Neural cell (in vitro differentiated cells): Measurements from ENCODE around the gene SPATS2L. TPM values are rescaled to one million over a fixed set of nuclear protein-coding genes. Genes with fewer than 3 reads are reported as not detected.

ENCODE experiments used
- H2AFZ ChIP-seq: fragments of 200-600, 300-800 bp; sonication (generic), shearing (Covaris generic); 2 replicates; pipeline ENCODE4 v1.6.0; 2014; ENCODE audit warnings: low read depth, mild to moderate bottlenecking, antibody characterized with exemption, low read length, moderate library complexity
- H3F3A ChIP-seq: fragments of 200-600 bp; shearing (Covaris generic); 2 replicates; pipeline ENCODE4 v1.6.1; 2016; ENCODE audit warnings: mild to moderate bottlenecking, moderate library complexity, mixed read lengths, antibody characterized with exemption, low read length; ENCODE audit not compliant: insufficient read depth, poor library complexity, severe bottlenecking
- H3K27ac ChIP-seq: fragments of 200-600, 300-800 bp; sonication (generic), shearing (Covaris generic); 2 replicates; pipeline ENCODE4 v1.5.1; 2014; ENCODE audit warnings: mild to moderate bottlenecking, low read length, moderate library complexity
- H3K27me3 ChIP-seq: fragments of 300-800, 200-600 bp; sonication (generic), shearing (Covaris generic); 2 replicates; pipeline ENCODE4 v1.6.0; 2014; ENCODE audit warnings: mild to moderate bottlenecking, low read depth, low read length, moderate library complexity; ENCODE audit not compliant: insufficient read depth
- H3K36me3 ChIP-seq: fragments of 300-800, 200-600 bp; sonication (generic), shearing (Covaris generic); 2 replicates; pipeline ENCODE4 v1.5.1; 2014; ENCODE audit warnings: mild to moderate bottlenecking, antibody characterized with exemption, low read length, moderate library complexity; ENCODE audit not compliant: insufficient read depth
- H3K4me2 ChIP-seq: fragments of 300-800, 200-600 bp; sonication (generic), shearing (Covaris generic); 2 replicates; pipeline ENCODE4 v1.6.0; 2014; ENCODE audit warnings: mild to moderate bottlenecking, low read length
- H3K4me3 ChIP-seq: fragments of 300-800, 200-600 bp; sonication (generic), shearing (Covaris generic); 2 replicates; pipeline ENCODE4 v1.5.1; 2014; ENCODE audit warnings: mild to moderate bottlenecking, low read length, moderate library complexity
- H3K79me2 ChIP-seq: fragments of 200-600 bp; shearing (Covaris generic); replicated peaks from 2 replicates; pipeline ENCODE4 v1.6.0; 2014; ENCODE audit warnings: mild to moderate bottlenecking, low read length, moderate library complexity; ENCODE audit not compliant: insufficient read depth
- H3K9ac ChIP-seq: fragments of 300-800, 200-600 bp; sonication (generic), shearing (Covaris generic); 2 replicates; pipeline ENCODE4 v1.6.1; 2016; ENCODE audit warnings: mild to moderate bottlenecking, low read length, mixed read lengths
- H3K9me2 ChIP-seq: fragments of 200-600 bp; shearing (Covaris generic); 2 replicates; pipeline ENCODE4 v1.6.1; 2016; ENCODE audit warnings: mild to moderate bottlenecking, low read length, mixed read lengths; ENCODE audit not compliant: insufficient read depth
- H3K9me3 ChIP-seq: fragments of 200-600, 300-800 bp; sonication (generic), shearing (Covaris generic); 2 replicates; pipeline ENCODE4 v1.6.1; 2016; ENCODE audit warnings: mild to moderate bottlenecking, mixed run types, low read length, moderate library complexity, mixed read lengths
- H4K20me1 ChIP-seq: fragments of 200-600 bp; shearing (Covaris generic); 2 replicates; pipeline ENCODE4 v1.6.1; 2016; ENCODE audit warnings: mild to moderate bottlenecking, mixed run types; ENCODE audit not compliant: insufficient read depth
- CTCF ChIP-seq: fragments of 450-650 bp; IDR thresholded peaks from 2 replicates; pipeline ENCODE4 v1.5.1; 2014; ENCODE audit warnings: antibody characterized with exemption, mild to moderate bottlenecking, moderate library complexity; ENCODE audit not compliant: poor library complexity, severe bottlenecking
- EP300 ChIP-seq: fragments of 450-650 bp; conservative IDR thresholded peaks from 2 replicates; pipeline ENCODE4 v1.6.1; 2014; ENCODE audit warnings: antibody characterized with exemption, mild to moderate bottlenecking, moderate library complexity; ENCODE audit not compliant: poor library complexity, severe bottlenecking
- EZH2 ChIP-seq: fragments of 200-600, 300-800 bp; shearing (Covaris generic), sonication (generic); IDR thresholded peaks from 2 replicates; pipeline ENCODE4 v1.6.1; 2014; ENCODE audit warnings: antibody characterized with exemption, low read length, borderline replicate concordance, mild to moderate bottlenecking; ENCODE audit not compliant: insufficient read depth, poor library complexity, severe bottlenecking
- MXI1 ChIP-seq: fragments of 450-650 bp; conservative IDR thresholded peaks from 2 replicates; pipeline ENCODE4 v1.6.1; 2014; ENCODE audit warnings: antibody characterized with exemption, mild to moderate bottlenecking; ENCODE audit not compliant: poor library complexity, severe bottlenecking
- POLR2AphosphoS5 ChIP-seq: IDR thresholded peaks from 2 replicates; pipeline ENCODE4 v1.6.1; 2012
- RAD21 ChIP-seq: fragments of 450-650 bp; conservative IDR thresholded peaks from 2 replicates; pipeline ENCODE4 v1.6.1; 2014; ENCODE audit warnings: antibody characterized with exemption, mild to moderate bottlenecking, moderate library complexity
- REST ChIP-seq: IDR thresholded peaks from 2 replicates; pipeline ENCODE4 v1.6.1; 2012; ENCODE audit warnings: borderline replicate concordance
- SMC3 ChIP-seq: fragments of 450-650 bp; conservative IDR thresholded peaks from 2 replicates; pipeline ENCODE4 v1.6.1; 2014; ENCODE audit warnings: antibody characterized with exemption, mild to moderate bottlenecking, moderate library complexity; ENCODE audit not compliant: poor library complexity
- TAF1 ChIP-seq: IDR thresholded peaks from 2 replicates; pipeline ENCODE4 v1.6.1; 2012; ENCODE audit warnings: low read depth
- polyA plus RNA-seq: library from polyadenylated mRNA; depleted of rRNA; stranded (reverse); fragments of >200 nt; gene quantifications from 2 replicates; pipeline ENCODE4 v1.2.3, GENCODE V29; 2014

Gene SPATS2L
- polyA plus RNA-seq, 1 donor from 2014 or later, result 8.5 TPM

GRCh38 chr2:200340508-200341224 lies 34.2 kb downstream of the SPATS2L start:
- no peaks in the 10 kb centered on the region for H3K9me3 ChIP-seq
- no peak overlapping the region for H2AFZ ChIP-seq
- no peak overlapping the region for H3K4me3 ChIP-seq
- H3K9me2 ChIP-seq, result no peaks in the 10 kb centered on the region
- no peaks in the 10 kb centered on the region for H3F3A ChIP-seq
- no peak overlapping the region for H3K9ac ChIP-seq
- no peaks in the 10 kb centered on the region for H3K36me3 ChIP-seq
- no peaks in the 10 kb centered on the region for H4K20me1 ChIP-seq
- no peaks in the 10 kb centered on the region for H3K79me2 ChIP-seq
- H3K27me3 ChIP-seq, result no peaks in the 10 kb centered on the region
- TF ChIP-seq SMC3, result no peak
- TF ChIP-seq EZH2, result no peak
- no peak for TF ChIP-seq CTCF
- TF ChIP-seq EP300, result no peak
- no peak for TF ChIP-seq REST
- H3K4me2 ChIP-seq, result no peak overlapping the region
- no peak overlapping the region for H3K27ac ChIP-seq

- Histone ChIP-seq H3F3A (no peaks in the 10 kb centered on the region), H3K4me2 (no peak overlapping the region), H4K20me1 (no peaks in the 10 kb centered on the region), H3K27me3 (no peaks in the 10 kb centered on the region), H3K9ac (no peak overlapping the region), H3K36me3 (no peaks in the 10 kb centered on the region), H2AFZ (no peak overlapping the region), H3K27ac (no peak overlapping the region), H3K9me3 (no peaks in the 10 kb centered on the region), H3K79me2 (no peaks in the 10 kb centered on the region), H3K4me3 (no peak overlapping the region), H3K9me2 (no peaks in the 10 kb centered on the region)
- no peak for TF ChIP-seq CTCF
- TF ChIP-seq EZH2, result no peak
- no peak for TF ChIP-seq TAF1
- TF ChIP-seq EP300, result no peak
- TF ChIP-seq REST, result no peak
- TF ChIP-seq RAD21, result no peak
- TF ChIP-seq MXI1, result no peak
- TF ChIP-seq POLR2AphosphoS5, result no peak
- TF ChIP-seq SMC3, result no peak
Observed at GRCh38 chr2:200341376-200341775, 34.9 kb downstream of the SPATS2L start.
